MM.1S (cell line): ENCODE measurements around the gene ADCY2.

Experiments
- DNase-seq: peaks from one replicate; pipeline ENCODE4 v3.0.0-alpha.2; 2015
- H2AFZ ChIP-seq: fragments of 300-600 bp; sonication (generic); 2 replicates; pipeline ENCODE4 v1.6.0; 2016; ENCODE audit warnings: antibody characterized with exemption, low read length
- H3F3A ChIP-seq: fragments of 300-600 bp; sonication (generic); 2 replicates; pipeline ENCODE4 v1.6.1; 2016; ENCODE audit warnings: mild to moderate bottlenecking, antibody characterized with exemption, low read length, moderate library complexity, mixed read lengths; ENCODE audit not compliant: insufficient read depth
- H3K27ac ChIP-seq: fragments of 300-600 bp; sonication (generic); 2 replicates; pipeline ENCODE4 v1.5.1; 2016; ENCODE audit warnings: mild to moderate bottlenecking, low read length
- H3K27me3 ChIP-seq: fragments of 300-600 bp; sonication (generic); replicated peaks from 2 replicates; pipeline ENCODE4 v1.6.0; 2016; ENCODE audit warnings: low read length; ENCODE audit not compliant: insufficient read depth
- H3K36me3 ChIP-seq: fragments of 300-600 bp; sonication (generic); replicated peaks from 2 replicates; pipeline ENCODE4 v1.6.1; 2016; ENCODE audit warnings: mild to moderate bottlenecking, low read length, mixed read lengths; ENCODE audit not compliant: insufficient read depth
- H3K4me1 ChIP-seq: fragments of 300-600 bp; sonication (generic); 2 replicates; pipeline ENCODE4 v1.6.1; 2016; ENCODE audit warnings: low read length, mixed read lengths
- H3K4me2 ChIP-seq: fragments of 300-600 bp; sonication (generic); 2 replicates; pipeline ENCODE4 v1.6.0; 2016; ENCODE audit warnings: low read depth, low read length
- H3K4me3 ChIP-seq: fragments of 300-600 bp; sonication (generic); 2 replicates; pipeline ENCODE4 v1.5.1; 2016; ENCODE audit warnings: low read length, mixed read lengths
- H3K79me2 ChIP-seq: fragments of 300-600 bp; sonication (generic); 2 replicates; pipeline ENCODE4 v1.6.1; 2016; ENCODE audit warnings: mixed run types, low read length, mixed read lengths
- H3K9ac ChIP-seq: fragments of 300-600 bp; sonication (generic); 2 replicates; pipeline ENCODE4 v1.6.1; 2016; ENCODE audit warnings: low read length, mixed read lengths
- H3K9me2 ChIP-seq: fragments of 300-600 bp; sonication (generic); replicated peaks from 2 replicates; pipeline ENCODE4 v1.6.1; 2016; ENCODE audit warnings: mild to moderate bottlenecking, low read length, mixed read lengths; ENCODE audit not compliant: insufficient read depth
- H3K9me3 ChIP-seq: fragments of 300-600 bp; sonication (generic); replicated peaks from 2 replicates; pipeline ENCODE4 v1.6.1; 2016; ENCODE audit warnings: mild to moderate bottlenecking, low read length, mixed read lengths; ENCODE audit not compliant: insufficient read depth
- H4K20me1 ChIP-seq: fragments of 300-600 bp; sonication (generic); 2 replicates; pipeline ENCODE4 v1.6.1; 2016; ENCODE audit warnings: mild to moderate bottlenecking, low read length, moderate library complexity, mixed read lengths; ENCODE audit not compliant: insufficient read depth
- EZH2 ChIP-seq: fragments of 300-600 bp; sonication (generic); optimal IDR thresholded peaks from 2 replicates; pipeline ENCODE3; 2017; ENCODE audit warnings: low read depth, mild to moderate bottlenecking, antibody characterized with exemption, low read length, mixed read lengths
- EZH2phosphoT487 ChIP-seq: fragments of 300-600 bp; sonication (generic); IDR thresholded peaks from 2 replicates; pipeline ENCODE4 v1.6.1; 2018; ENCODE audit warnings: antibody characterized with exemption, low read length
- TF ChIP-seq, protein P1 (sequence below): fragments of 300-600 bp; sonication (generic); IDR thresholded peaks from 2 replicates; pipeline ENCODE4 v1.5.1; 2016; ENCODE audit warnings: antibody characterized with exemption, low read length, mixed read lengths

Gene ADCY2

DNA sequence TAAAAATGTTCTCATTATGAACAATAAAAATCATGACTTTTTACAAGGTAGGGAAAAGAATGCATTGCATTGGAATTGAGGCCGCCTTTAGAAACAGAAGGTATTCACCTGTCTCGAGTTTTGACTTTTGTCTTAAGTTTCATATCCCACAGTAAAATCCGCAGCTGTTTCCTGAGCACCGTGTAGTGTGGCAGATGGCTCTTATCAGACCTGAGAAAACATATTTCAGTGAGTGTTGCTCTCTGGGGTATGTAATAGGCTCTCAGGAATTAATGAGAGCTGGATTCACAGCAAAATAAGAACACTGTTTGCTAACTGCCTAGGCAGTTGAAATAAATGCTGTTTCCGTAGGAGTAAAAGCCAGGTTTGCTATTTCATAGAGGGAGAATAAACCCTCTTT, 233.6 kb downstream of the ADCY2 start:
- Histone ChIP-seq H3K36me3 (no peaks in the 10 kb centered on the region), H3F3A (peaks cover 25% of the 10 kb centered on the region), H3K27me3 (no peaks in the 10 kb centered on the region), H2AFZ (no peak overlapping the region), H3K4me2 (peak overlapping the region; percentile 58), H3K79me2 (no peaks in the 10 kb centered on the region), H4K20me1 (no peaks in the 10 kb centered on the region), H3K9me2 (no peaks in the 10 kb centered on the region), H3K9ac (peak overlapping the region; percentile 72), H3K4me3 (no peak overlapping the region; the same call in 1 of the 2 replicates), H3K9me3 (no peaks in the 10 kb centered on the region), H3K27ac (peak overlapping the region; percentile 98), H3K4me1 (peaks cover 25% of the 10 kb centered on the region)
- DNase-seq: peak; percentile 87
- TF ChIP-seq EZH2phosphoT487: no peak
- TF ChIP-seq EZH2: no peak
- TF ChIP-seq, protein P1, sequence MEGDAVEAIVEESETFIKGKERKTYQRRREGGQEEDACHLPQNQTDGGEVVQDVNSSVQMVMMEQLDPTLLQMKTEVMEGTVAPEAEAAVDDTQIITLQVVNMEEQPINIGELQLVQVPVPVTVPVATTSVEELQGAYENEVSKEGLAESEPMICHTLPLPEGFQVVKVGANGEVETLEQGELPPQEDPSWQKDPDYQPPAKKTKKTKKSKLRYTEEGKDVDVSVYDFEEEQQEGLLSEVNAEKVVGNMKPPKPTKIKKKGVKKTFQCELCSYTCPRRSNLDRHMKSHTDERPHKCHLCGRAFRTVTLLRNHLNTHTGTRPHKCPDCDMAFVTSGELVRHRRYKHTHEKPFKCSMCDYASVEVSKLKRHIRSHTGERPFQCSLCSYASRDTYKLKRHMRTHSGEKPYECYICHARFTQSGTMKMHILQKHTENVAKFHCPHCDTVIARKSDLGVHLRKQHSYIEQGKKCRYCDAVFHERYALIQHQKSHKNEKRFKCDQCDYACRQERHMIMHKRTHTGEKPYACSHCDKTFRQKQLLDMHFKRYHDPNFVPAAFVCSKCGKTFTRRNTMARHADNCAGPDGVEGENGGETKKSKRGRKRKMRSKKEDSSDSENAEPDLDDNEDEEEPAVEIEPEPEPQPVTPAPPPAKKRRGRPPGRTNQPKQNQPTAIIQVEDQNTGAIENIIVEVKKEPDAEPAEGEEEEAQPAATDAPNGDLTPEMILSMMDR: no peak

DNA sequence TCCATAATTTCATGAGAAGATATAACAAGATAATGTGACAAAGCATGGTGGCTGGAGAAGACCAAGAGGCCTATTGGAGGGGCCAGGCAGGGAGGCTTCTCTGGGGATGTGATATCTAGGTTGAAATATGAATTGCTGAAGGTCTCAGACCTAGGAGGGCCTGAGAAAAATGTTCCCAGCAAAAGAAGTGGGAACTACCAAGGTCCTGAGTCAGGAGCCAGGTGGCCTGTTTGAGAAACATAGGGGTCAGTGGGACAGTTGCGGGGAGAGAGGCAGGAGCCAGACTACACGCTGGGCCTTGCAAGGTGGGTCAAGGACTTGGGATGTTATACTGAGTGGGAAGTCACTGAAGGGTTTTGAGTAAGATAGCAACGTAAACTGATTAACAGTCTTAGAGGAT, 238.9 kb downstream of the ADCY2 start:
- DNase-seq: no peak
- no peaks in the 10 kb centered on the region for H3K79me2 ChIP-seq
- H3K9me2 ChIP-seq: no peaks in the 10 kb centered on the region
- no peaks in the 10 kb centered on the region for H3K27me3 ChIP-seq
- H2AFZ ChIP-seq: no peak overlapping the region
- H3F3A ChIP-seq: peaks cover 8% of the 10 kb centered on the region
- H3K9ac ChIP-seq: no peak overlapping the region
- H3K36me3 ChIP-seq: no peaks in the 10 kb centered on the region
- H3K27ac ChIP-seq: no peak overlapping the region
- H4K20me1 ChIP-seq: no peaks in the 10 kb centered on the region
- no peaks in the 10 kb centered on the region for H3K9me3 ChIP-seq
- no peak for TF ChIP-seq EZH2
- no peak for TF ChIP-seq EZH2phosphoT487
- TF ChIP-seq, protein P1: no peak
- peaks cover 8% of the 10 kb centered on the region for H3K4me1 ChIP-seq
- no peak overlapping the region for H3K4me3 ChIP-seq
- no peak overlapping the region for H3K4me2 ChIP-seq

DNA sequence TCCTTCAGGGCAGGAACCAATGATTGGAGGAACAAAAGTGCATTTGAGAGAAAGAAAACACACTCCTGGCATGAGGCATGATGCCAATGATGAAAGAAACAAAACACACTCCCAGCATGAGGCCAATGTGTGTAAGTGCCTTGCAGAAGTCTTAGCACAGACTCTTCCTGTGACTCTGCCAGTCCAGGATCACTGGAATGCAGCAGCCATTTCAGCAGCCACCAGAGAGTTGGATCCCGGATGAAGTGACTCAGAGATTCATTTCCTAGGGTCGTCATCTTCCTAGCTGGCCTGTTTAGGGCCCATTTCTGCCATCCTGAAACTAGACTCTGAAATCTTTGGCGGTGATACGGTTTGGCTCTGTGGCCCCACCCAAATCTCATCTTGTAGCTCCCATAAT, 242.5 kb downstream of the ADCY2 start:
- H2AFZ ChIP-seq: no peak overlapping the region
- no peaks in the 10 kb centered on the region for H3K79me2 ChIP-seq
- no peak overlapping the region for H3K9ac ChIP-seq
- no peaks in the 10 kb centered on the region for H3F3A ChIP-seq
- H3K36me3 ChIP-seq: no peaks in the 10 kb centered on the region
- H4K20me1 ChIP-seq: no peaks in the 10 kb centered on the region
- H3K4me3 ChIP-seq: no peak overlapping the region
- no peaks in the 10 kb centered on the region for H3K9me3 ChIP-seq
- no peak for TF ChIP-seq EZH2phosphoT487
- TF ChIP-seq EZH2: no peak
- TF ChIP-seq, protein P1: no peak
- no peak overlapping the region for H3K27ac ChIP-seq
- no peak for DNase-seq
- H3K9me2 ChIP-seq: no peaks in the 10 kb centered on the region
- H3K4me2 ChIP-seq: no peak overlapping the region
- no peaks in the 10 kb centered on the region for H3K4me1 ChIP-seq
- no peaks in the 10 kb centered on the region for H3K27me3 ChIP-seq
